ENCODE data around the gene EPOP.

The EPOP gene

DNA sequence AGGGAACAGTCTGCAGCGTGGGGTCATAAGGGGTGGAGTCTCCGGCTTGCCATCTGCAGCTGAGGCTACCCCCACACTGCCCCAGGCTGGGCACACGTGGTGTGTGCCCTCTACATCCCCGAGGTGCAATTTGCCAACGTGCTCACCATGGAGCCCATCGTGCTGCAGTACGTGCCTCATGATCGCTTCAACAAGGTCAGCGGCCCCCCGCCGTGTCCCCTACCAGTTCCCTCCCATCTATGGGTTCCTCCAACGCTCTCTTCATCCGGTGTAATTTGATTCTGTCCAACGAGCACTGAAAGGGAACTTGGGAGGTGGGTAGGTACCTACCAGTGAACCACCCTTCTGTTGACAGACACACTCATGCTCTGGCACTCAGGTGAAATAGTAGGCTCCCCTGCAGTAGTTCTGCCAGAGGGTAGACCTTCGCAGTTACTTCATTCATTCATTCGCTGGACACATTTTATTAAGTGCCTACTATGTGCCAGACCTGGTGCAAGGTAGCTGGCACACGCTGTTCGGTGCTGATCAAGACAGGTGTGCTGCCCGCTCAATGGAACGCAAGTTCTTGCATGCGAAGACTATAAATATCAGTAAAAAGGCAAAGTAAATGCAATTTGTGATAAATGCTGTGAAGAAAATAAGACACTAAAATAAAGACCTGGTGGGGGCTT, 33.1 kb upstream of the EPOP start:
- TF ChIP-seq CTCF (IDR thresholded peaks at IDR 0.05; ENCODE audit: unreplicated experiment in 3 of 3) = no peak
- Mint-ChIP-seq H3K27ac (peak overlapping the region; percentile 82 to 98 (median 83)), H3K4me3 (peak overlapping the region; percentile 94 to 96 (median 95)), H3K9me3 (no peaks in the 10 kb centered on the region), H3K27me3 (ENCODE audit: low read depth) (peaks cover 25% of the 10 kb centered on the region), H3K4me1 (peaks cover 77% of the 10 kb centered on the region), H3K36me3 (ENCODE audit: low read depth) (peaks cover 24% of the 10 kb centered on the region)

DNA sequence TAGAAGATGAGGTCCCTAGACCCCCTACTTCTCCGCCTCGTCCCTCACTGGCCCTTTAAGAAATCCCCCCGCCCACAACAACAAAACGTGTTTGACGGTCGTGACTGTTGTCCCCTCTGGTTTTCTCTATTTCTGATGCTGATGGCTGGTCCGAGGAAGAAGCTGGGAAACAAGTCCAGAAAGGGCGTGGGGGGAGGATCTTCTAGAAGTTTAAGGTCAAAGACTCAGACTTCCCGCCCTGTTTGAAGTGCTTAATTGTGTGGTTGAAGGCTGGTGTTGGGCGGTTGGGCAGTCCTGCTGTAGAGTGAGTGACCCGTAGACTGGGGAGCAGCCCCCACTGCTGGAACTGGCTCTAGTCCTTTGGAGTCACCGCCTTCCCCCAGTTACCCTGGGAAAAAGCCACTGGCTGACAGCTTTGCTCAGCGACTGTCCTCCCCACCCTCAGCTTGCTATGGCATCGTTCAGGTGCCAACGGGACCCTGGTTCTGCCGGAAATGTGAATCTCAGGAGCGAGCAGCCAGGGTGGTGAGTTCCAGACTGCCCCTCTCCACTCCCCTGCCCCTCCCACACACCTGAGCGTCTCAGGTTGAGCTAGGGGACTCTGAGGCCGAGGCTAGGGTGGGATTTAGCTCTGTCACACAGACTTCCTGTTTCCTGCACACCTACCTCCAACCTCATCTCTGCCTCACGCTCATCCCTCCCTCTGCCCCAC, 31.9 kb upstream of the EPOP start:
- Mint-ChIP-seq H3K9me3 (no peaks in the 10 kb centered on the region), H3K27me3 (ENCODE audit: low read depth) (peaks cover 31% of the 10 kb centered on the region), H3K27ac (peak overlapping the region; percentile 82 to 98 (median 88)), H3K36me3 (ENCODE audit: low read depth) (peaks cover 23% of the 10 kb centered on the region), H3K4me3 (peak overlapping the region; percentile 94 to 96 (median 95)), H3K4me1 (peaks cover 74% of the 10 kb centered on the region)
- no peak for TF ChIP-seq CTCF (IDR thresholded peaks at IDR 0.05; ENCODE audit: unreplicated experiment in 3 of 3)

GRCh38 chr17:38705803-38706504, 31.2 kb upstream of the EPOP start:
- Mint-ChIP-seq H3K4me3 (peak overlapping the region; percentile 94 to 96 (median 95)), H3K27ac (peak overlapping the region; percentile 82 to 98 (median 88)), H3K4me1 (peaks cover 73% of the 10 kb centered on the region), H3K9me3 (no peaks in the 10 kb centered on the region), H3K27me3 (ENCODE audit: low read depth) (peaks cover 31% of the 10 kb centered on the region), H3K36me3 (ENCODE audit: low read depth) (peaks cover 16% of the 10 kb centered on the region)
- TF ChIP-seq CTCF (IDR thresholded peaks at IDR 0.05; ENCODE audit: unreplicated experiment in 3 of 3) = no peak

DNA sequence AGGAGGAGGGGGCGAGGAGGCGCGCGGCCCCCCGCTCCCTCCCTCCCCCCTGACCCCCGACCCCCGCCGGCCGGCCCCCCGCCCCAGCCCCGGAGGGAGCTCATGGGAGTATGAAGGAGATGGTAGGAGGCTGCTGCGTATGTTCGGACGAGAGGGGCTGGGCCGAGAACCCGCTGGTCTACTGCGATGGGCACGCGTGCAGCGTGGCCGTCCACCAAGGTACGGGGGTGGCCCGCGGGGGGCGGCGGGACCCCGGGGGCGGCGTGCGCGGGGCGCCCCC, 30.7 kb upstream of the EPOP start:
- Mint-ChIP-seq H3K4me1 (peaks cover 68% of the 10 kb centered on the region), H3K27ac (peak overlapping the region in 1 of 3 experiments; percentile 98), H3K36me3 (ENCODE audit: low read depth) (peaks cover 16% of the 10 kb centered on the region), H3K9me3 (no peaks in the 10 kb centered on the region), H3K4me3 (peak overlapping the region; percentile 81 to 96 (median 95)), H3K27me3 (ENCODE audit: low read depth) (peaks cover 31% of the 10 kb centered on the region)
- TF ChIP-seq CTCF (IDR thresholded peaks at IDR 0.05; ENCODE audit: unreplicated experiment in 3 of 3) = no peak

GRCh38 chr17:38704606-38705522, 30.1 kb upstream of the EPOP start, which contains the start of gene MLLT6:
MLLT6 (plus strand) TSS chr17:38705273; CDS start chr17:38705633, 360 bp downstream.
- no peaks in the 10 kb centered on the region for H3K9me3 Mint-ChIP-seq

More at GRCh38 chr17:38704606-38705522, 30.1 kb upstream of the EPOP start, which contains the start of gene MLLT6:
- peak within 1 kb of the TSS; percentile 95 to 98 (median 97) for H3K27ac Mint-ChIP-seq
- peaks cover 16% of the 10 kb centered on the region for H3K36me3 Mint-ChIP-seq (ENCODE audit: low read depth)
- peaks cover 67% of the 10 kb centered on the region for H3K4me1 Mint-ChIP-seq
- no peak for TF ChIP-seq CTCF (IDR thresholded peaks at IDR 0.05; ENCODE audit: unreplicated experiment in 3 of 3)
- H3K4me3 Mint-ChIP-seq = peak within 1 kb of the TSS; percentile 95 to 96 (median 95)
- H3K27me3 Mint-ChIP-seq (ENCODE audit: low read depth) = peaks cover 27% of the 10 kb centered on the region

Data from nephron (organoid).